Thyroid gland (tissue), 4 donors: Measurements from ENCODE around the gene RPUSD1. TPM values are rescaled to one million over a fixed set of nuclear protein-coding genes. Genes with fewer than 3 reads are reported as not detected.

Experiments
- DNase-seq, 2 donors: peaks; one replicate each; pipeline ENCODE4 v3.0.0-alpha.2; 2019
- H3K27ac ChIP-seq, 3 donors: fragments of 200-600 bp; sonication (generic); 1 replicate in 2 of 3; 2 replicates in 1 of 3; pipeline ENCODE4 v1.5.1; 2016 to 2019; ENCODE audit warnings: mild to moderate bottlenecking in 1 of 3, moderate library complexity in 1 of 3
- H3K27me3 ChIP-seq: fragments of 200-600 bp; sonication (generic); one replicate; pipeline ENCODE4 v1.5.1; 2019
- H3K36me3 ChIP-seq, 2 donors: fragments of 200-600 bp; sonication (generic); one replicate each; pipeline ENCODE4 v1.5.1; 2016 to 2019
- H3K4me1 ChIP-seq, 2 donors: fragments of 200-600 bp; sonication (generic); one replicate each; pipeline ENCODE4 v1.5.1; 2017 to 2019
- H3K4me3 ChIP-seq, 3 donors: fragments of 200-600 bp; sonication (generic); replicated peaks in 1 of 3; 1 replicate in 2 of 3; 2 replicates in 1 of 3; pipeline ENCODE4 v1.5.1; 2016; ENCODE audit warnings: mild to moderate bottlenecking in 1 of 3
- H3K9me3 ChIP-seq: fragments of 200-600 bp; sonication (generic); one replicate; pipeline ENCODE4 v1.5.1; 2017
- CTCF ChIP-seq, 6 experiments: fragments of 200-600 bp in 3 of 6; fragments of 450-650 bp in 3 of 6; sonication (generic) in 3 of 6; IDR thresholded peaks; one replicate each; pipeline ENCODE4 v1.5.1; 2016 to 2019; ENCODE audit warnings: antibody characterized with exemption in 6 of 6, mild to moderate bottlenecking in 2 of 6, inconsistent platforms in 1 of 6, moderate library complexity in 1 of 6
- POLR2A ChIP-seq, 2 donors: fragments of 450-650 bp; IDR thresholded peaks; one replicate each; pipeline ENCODE4 v1.6.1; 2017; ENCODE audit warnings: antibody characterized with exemption in 2 of 2, mild to moderate bottlenecking in 2 of 2, moderate library complexity in 1 of 2
- WGBS, 2 donors: methylation state at CpG; one replicate each; pipeline ENCODE4 v1.1.5; 2017; 5-methylcytosine and 5-hydroxymethylcytosine counted together
- intact Hi-C: fragments of 100-400 bp; cut with DNase I; formaldehyde crosslinking; loops from one replicate; pipeline ENCODE4 v1.15.1; 2023
- total RNA-seq, 4 donors: library from RNA; depleted of rRNA; stranded (reverse); fragments of >200 nt; gene quantifications; one replicate each; pipeline ENCODE4 v1.2.3, GENCODE V29; 2016

RPUSD1 gene
- total RNA-seq, 4 donors from 2014 or later = 14.1 to 27.9 (median 20.8) TPM

- TF ChIP-seq CTCF (IDR thresholded peaks at IDR 0.05) = no peak
- TF ChIP-seq POLR2A (IDR thresholded peaks at IDR 0.05) = no peak
- no peak overlapping the region for H3K4me3 ChIP-seq
- H3K4me1 ChIP-seq = no peaks in the 10 kb centered on the region
- 88 to 89% methylated on average over 20 to 22 of the region's 29 CpGs for WGBS, 2 donors
- H3K27me3 ChIP-seq = no peaks in the 10 kb centered on the region
- H3K9me3 ChIP-seq = no peaks in the 10 kb centered on the region
- no peak overlapping the region for H3K27ac ChIP-seq
- no peak for DNase-seq
- no peaks in the 10 kb centered on the region for H3K36me3 ChIP-seq
- intact Hi-C loops = no loop called here
These were observed 22.0 kb downstream of the RPUSD1 start for GRCh38 chr16:766008-766819.

DNA sequence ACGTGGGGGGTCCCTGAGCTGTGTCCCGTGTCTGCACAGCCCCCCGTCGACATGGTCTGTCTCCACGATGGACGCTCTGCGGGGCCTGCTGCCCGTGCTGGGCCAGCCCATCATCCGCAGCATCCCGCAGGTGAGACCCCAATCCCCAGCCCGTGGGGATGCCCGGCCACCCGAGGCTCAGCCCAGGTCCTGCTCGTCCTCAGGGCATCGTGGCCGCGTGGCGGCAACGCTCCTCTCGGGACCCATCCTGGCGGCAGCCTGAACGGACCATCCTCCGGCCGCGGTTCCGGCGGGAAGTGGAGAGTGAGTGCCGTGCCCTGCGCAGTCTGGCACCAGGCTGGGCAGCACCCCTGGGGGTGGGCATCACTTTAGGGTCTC is 22.7 kb downstream of the RPUSD1 start:
- Histone ChIP-seq H3K27me3 (no peaks in the 10 kb centered on the region), H3K27ac (no peak overlapping the region), H3K4me1 (no peaks in the 10 kb centered on the region), H3K36me3 (no peaks in the 10 kb centered on the region), H3K4me3 (no peak overlapping the region), H3K9me3 (no peaks in the 10 kb centered on the region)
- 92% methylated on average over 15 of the region's 29 CpGs; no CpG with 5 or more reads in 1 of the 2 donors for WGBS, 2 donors
- TF ChIP-seq CTCF (IDR thresholded peaks at IDR 0.05) = no peak
- no peak for TF ChIP-seq POLR2A (IDR thresholded peaks at IDR 0.05)
- DNase-seq = no peak
- intact Hi-C loops = no loop called here

GRCh38 chr16:764848-765487 is 23.2 kb downstream of the RPUSD1 start:
- DNase-seq = no peak
- Histone ChIP-seq H3K9me3 (no peaks in the 10 kb centered on the region), H3K4me3 (no peak overlapping the region), H3K4me1 (peaks cover 0 to 2% of the 10 kb centered on the region in 2 donors), H3K27me3 (no peaks in the 10 kb centered on the region), H3K36me3 (no peaks in the 10 kb centered on the region), H3K27ac (no peak overlapping the region)
- intact Hi-C loops = no loop called here
- no peak for TF ChIP-seq POLR2A (IDR thresholded peaks at IDR 0.05)
- no peak for TF ChIP-seq CTCF (IDR thresholded peaks at IDR 0.05)
- WGBS, 2 donors = 81 to 85% methylated on average over 11 to 28 of the region's 38 CpGs

DNA sequence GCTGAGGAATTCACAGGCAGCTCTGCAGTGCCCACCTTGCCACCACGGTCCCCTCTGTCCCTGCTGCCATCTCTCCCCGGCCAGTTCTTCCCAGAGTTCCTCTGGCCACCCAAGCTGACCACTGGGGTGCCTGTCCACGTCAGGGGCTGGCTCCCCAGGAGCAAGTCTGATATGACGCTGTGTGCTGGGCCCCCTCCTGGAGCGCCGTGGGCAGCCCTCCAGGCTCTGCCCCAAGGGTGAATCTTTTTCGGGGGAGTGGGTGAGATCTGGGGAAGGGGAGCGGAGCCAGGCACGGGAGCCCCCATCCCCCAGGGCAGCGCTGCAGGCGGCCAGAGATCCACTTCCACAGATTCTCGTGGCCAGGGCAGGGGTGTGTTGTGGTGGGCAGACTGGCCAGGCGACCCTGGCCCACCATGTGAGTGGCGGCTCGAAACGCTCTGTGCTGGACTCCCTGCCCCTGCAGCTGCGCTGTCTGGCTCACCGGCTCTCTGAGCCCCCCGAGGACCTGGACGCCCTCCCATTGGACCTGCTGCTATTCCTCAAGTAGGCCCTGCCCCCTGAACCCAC is 23.9 kb downstream of the RPUSD1 start:
- peaks cover 3 to 5% of the 10 kb centered on the region in 2 donors for H3K4me1 ChIP-seq
- no peak overlapping the region for H3K27ac ChIP-seq
- TF ChIP-seq POLR2A (IDR thresholded peaks at IDR 0.05) (no peak), CTCF (IDR thresholded peaks at IDR 0.05) (no peak)
- H3K36me3 ChIP-seq = no peaks in the 10 kb centered on the region
- intact Hi-C loops = no loop called here
- H3K27me3 ChIP-seq = no peaks in the 10 kb centered on the region
- WGBS, 2 donors = 64 to 91% methylated on average over 6 to 13 of the region's 20 CpGs
- DNase-seq = no peak
- H3K9me3 ChIP-seq = no peaks in the 10 kb centered on the region
- H3K4me3 ChIP-seq = no peak overlapping the region
